Liver (tissue), 9 donors: ENCODE results near the gene KCNIP4. TPM values are rescaled to one million over a fixed set of nuclear protein-coding genes. Genes with fewer than 3 reads are reported as not detected.

ENCODE experiments used
- DNase-seq: peaks from one replicate; pipeline ENCODE4 v3.0.0-alpha.2; 2017; ENCODE audit warnings: low spot score
- H3K27ac ChIP-seq, 2 donors: one replicate each; pipeline ENCODE4 v1.7.0; 2013; ENCODE audit warnings: inconsistent platforms in 2 of 2, low read length in 2 of 2, control low read depth in 1 of 2, low read depth in 1 of 2, mild to moderate bottlenecking in 1 of 2
- H3K27me3 ChIP-seq, 4 donors: one replicate each; pipeline versions ENCODE4 v1.6.1 to v1.7.0; 2013; ENCODE audit warnings: low read length in 3 of 4, inconsistent platforms in 1 of 4, mild to moderate bottlenecking in 1 of 4, moderate library complexity in 1 of 4; ENCODE audit not compliant: control insufficient read depth in 4 of 4, insufficient read depth in 4 of 4
- H3K36me3 ChIP-seq, 4 donors: one replicate each; pipeline versions ENCODE4 v1.6.1 to v1.7.0; 2013; ENCODE audit warnings: low read length in 3 of 4, mild to moderate bottlenecking in 3 of 4, low read depth in 1 of 4, moderate library complexity in 1 of 4; ENCODE audit not compliant: control insufficient read depth in 4 of 4, insufficient read depth in 3 of 4
- H3K4me1 ChIP-seq, 4 donors: one replicate each; pipeline versions ENCODE4 v1.6.1 to v1.7.0; 2013; ENCODE audit warnings: low read length in 3 of 4, mild to moderate bottlenecking in 3 of 4, moderate library complexity in 1 of 4; ENCODE audit not compliant: control insufficient read depth in 4 of 4, insufficient read depth in 4 of 4
- H3K4me3 ChIP-seq, 3 donors: one replicate each; pipeline versions ENCODE4 v1.6.1 to v1.7.0; 2013; ENCODE audit warnings: low read length in 3 of 3, control low read depth in 1 of 3, low read depth in 1 of 3, mild to moderate bottlenecking in 1 of 3
- H3K9ac ChIP-seq, 2 donors: one replicate each; pipeline ENCODE4 v1.7.0; 2013; ENCODE audit warnings: low read length in 2 of 2, mild to moderate bottlenecking in 2 of 2, moderate library complexity in 2 of 2, control low read depth in 1 of 2, low read depth in 1 of 2
- H3K9me3 ChIP-seq, 4 donors: one replicate each; pipeline versions ENCODE4 v1.6.1 to v1.7.0; 2013; ENCODE audit warnings: low read length in 3 of 4; ENCODE audit not compliant: control insufficient read depth in 4 of 4
- ATF3 ChIP-seq: IDR thresholded peaks from 2 replicates; pipeline ENCODE4 v1.6.1; 2016; ENCODE audit warnings: antibody characterized with exemption
- CTCF ChIP-seq: fragments of 150-350 bp; IDR thresholded peaks from 2 replicates; pipeline ENCODE4 v1.5.1; 2017; ENCODE audit warnings: improper control_type of control experiment, low read depth, low read length; ENCODE audit not compliant: missing input control
- EGR1 ChIP-seq, 2 donors: IDR thresholded peaks; 2 replicates each; pipeline ENCODE4 v1.6.1; 2016 to 2018; ENCODE audit warnings: antibody characterized with exemption in 2 of 2, low read depth in 2 of 2
- FOXA1 ChIP-seq: IDR thresholded peaks from 2 replicates; pipeline ENCODE4 v1.6.1; 2016; ENCODE audit warnings: antibody characterized with exemption
- FOXA2 ChIP-seq: IDR thresholded peaks from 2 replicates; pipeline ENCODE4 v1.6.1; 2016; ENCODE audit warnings: antibody characterized with exemption
- GABPA ChIP-seq, 2 donors: IDR thresholded peaks in 1 of 2; conservative IDR thresholded peaks in 1 of 2; 2 replicates each; pipeline ENCODE4 v1.6.1; 2016; ENCODE audit warnings: antibody characterized with exemption in 2 of 2, mild to moderate bottlenecking in 1 of 2, moderate library complexity in 1 of 2
- HNF4A ChIP-seq, 2 donors: conservative IDR thresholded peaks; 2 replicates each; pipeline ENCODE4 v1.6.1; 2016; ENCODE audit warnings: antibody characterized with exemption in 2 of 2, mild to moderate bottlenecking in 2 of 2
- HNF4G ChIP-seq: IDR thresholded peaks from 2 replicates; pipeline ENCODE4 v1.6.1; 2016; ENCODE audit warnings: antibody characterized with exemption
- JUND ChIP-seq, 2 donors: IDR thresholded peaks; 2 replicates each; pipeline ENCODE4 v1.6.1; 2016; ENCODE audit warnings: antibody characterized with exemption in 2 of 2
- MAX ChIP-seq: IDR thresholded peaks from 2 replicates; pipeline ENCODE4 v1.6.1; 2016; ENCODE audit warnings: antibody characterized with exemption
- NR2F2 ChIP-seq: IDR thresholded peaks from 2 replicates; pipeline ENCODE4 v1.6.1; 2016; ENCODE audit warnings: antibody characterized with exemption
- RAD21 ChIP-seq, 2 donors: IDR thresholded peaks; 2 replicates each; pipeline ENCODE4 v1.6.1; 2016; ENCODE audit warnings: antibody characterized with exemption in 2 of 2, mild to moderate bottlenecking in 2 of 2
- REST ChIP-seq: IDR thresholded peaks from 2 replicates; pipeline ENCODE4 v1.6.1; 2016; ENCODE audit warnings: antibody characterized with exemption, mild to moderate bottlenecking
- RXRA ChIP-seq, 2 donors: IDR thresholded peaks; 2 replicates each; pipeline ENCODE4 v1.6.1; 2017 to 2018; ENCODE audit warnings: antibody characterized with exemption in 2 of 2, mild to moderate bottlenecking in 1 of 2
- SP1 ChIP-seq: IDR thresholded peaks from 2 replicates; pipeline ENCODE4 v1.6.1; 2018; ENCODE audit warnings: antibody characterized with exemption, mild to moderate bottlenecking
- TAF1 ChIP-seq: conservative IDR thresholded peaks from 2 replicates; pipeline ENCODE4 v1.6.1; 2016; ENCODE audit warnings: antibody characterized with exemption, mild to moderate bottlenecking
- YY1 ChIP-seq: IDR thresholded peaks from 2 replicates; pipeline ENCODE4 v1.6.1; 2016; ENCODE audit warnings: antibody characterized with exemption, mild to moderate bottlenecking
- ZBTB33 ChIP-seq: IDR thresholded peaks from 2 replicates; pipeline ENCODE4 v1.6.1; 2016; ENCODE audit warnings: antibody characterized with exemption
- WGBS: extraction: QIAGEN DNeasy Blood & Tissue Kit; methylation state at CpG from one replicate; pipeline ENCODE4 v1.1.7; 2013; 5-methylcytosine and 5-hydroxymethylcytosine counted together
- polyA plus RNA-seq, 2 donors: library from polyadenylated mRNA; stranded (reverse) in 1 of 2; unstranded in 1 of 2; fragments of 200-250 nt in 1 of 2; fragments of >200 nt in 1 of 2; fragmentation: Nextera tagmentation in 1 of 2; extraction: Ambion mirVana in 1 of 2; gene quantifications; one replicate each; pipeline versions ENCODE4 v1.2.1 to v1.2.3, GENCODE V29; 2013 to 2015
- total RNA-seq, 2 donors: library from RNA; depleted of rRNA; stranded (reverse); fragments of >200 nt; gene quantifications; one replicate each; pipeline ENCODE4 v1.2.3, GENCODE V29; 2014
- donor health status: healthy.
- donor health status: healthy.
- donor health status: healthy.
- donor health status: healthy.
- donor health status: healthy.

The KCNIP4 gene
- total and polyA plus RNA-seq, 4 donors = 0.08 to 0.14 TPM; not detected in 2

GRCh38 chr4:21205821-21206531 is 742.6 kb downstream of the KCNIP4 start:
- DNase-seq = no peak
- WGBS = 18% methylated on average over 6 of the region's 6 CpGs
- Histone ChIP-seq H3K4me1 (no peaks in the 10 kb centered on the region), H3K27me3 (peaks cover 0 to 4% (median 0%) of the 10 kb centered on the region in 4 donors), H3K9me3 (no peaks in the 10 kb centered on the region), H3K36me3 (no peaks in the 10 kb centered on the region), H3K9ac (no peak overlapping the region), H3K4me3 (no peak overlapping the region), H3K27ac (no peak overlapping the region)
- TF ChIP-seq ZBTB33 (no peak), RXRA (IDR thresholded peaks at IDR 0.05) (no peak), TAF1 (no peak), YY1 (no peak), CTCF (no peak), HNF4G (no peak), HNF4A (conservative IDR thresholded peaks at IDR 0.05) (no peak), EGR1 (IDR thresholded peaks at IDR 0.05; ENCODE audit: low read depth in 2 of 2) (no peak), ATF3 (no peak), RAD21 (IDR thresholded peaks at IDR 0.05) (no peak)

- DNase-seq = no peak
- H3K4me1 ChIP-seq = no peaks in the 10 kb centered on the region
- no peaks in the 10 kb centered on the region for H3K9me3 ChIP-seq
- H3K4me3 ChIP-seq = no peak overlapping the region
- H3K36me3 ChIP-seq = no peaks in the 10 kb centered on the region
- no peaks in the 10 kb centered on the region for H3K27me3 ChIP-seq
- H3K27ac ChIP-seq = no peak overlapping the region
- 73% methylated on average over 1 of the region's 1 CpG for WGBS
- H3K9ac ChIP-seq = no peak overlapping the region
- TF ChIP-seq NR2F2 (no peak), ZBTB33 (no peak), FOXA2 (no peak), TAF1 (no peak), SP1 (no peak), REST (no peak), YY1 (no peak), EGR1 (IDR thresholded peaks at IDR 0.05; ENCODE audit: low read depth in 2 of 2) (no peak), HNF4G (no peak), RXRA (IDR thresholded peaks at IDR 0.05) (no peak), GABPA (IDR thresholded peaks at IDR 0.05 in 1 of 2, conservative IDR thresholded peaks at IDR 0.05 in 1 of 2) (no peak), CTCF (no peak), ATF3 (no peak), RAD21 (IDR thresholded peaks at IDR 0.05) (no peak), FOXA1 (no peak), HNF4A (conservative IDR thresholded peaks at IDR 0.05) (no peak), MAX (no peak), JUND (IDR thresholded peaks at IDR 0.05) (no peak)
These were observed 745.2 kb downstream of the KCNIP4 start for GRCh38 chr4:21203416-21203815.
